Keratinocyte (primary cell): ENCODE measurements around the gene MAD1L1.

Source experiments
- EZH2 ChIP-seq: IDR thresholded peaks from one replicate; pipeline ENCODE4 v1.6.1; 2012; ENCODE audit warnings: inconsistent platforms, mild to moderate bottlenecking, low read length, moderate library complexity
- TF ChIP-seq, protein P1 (sequence below), 3 experiments: IDR thresholded peaks in 1 of 3; conservative IDR thresholded peaks in 1 of 3; optimal IDR thresholded peaks in 1 of 3; 2 replicates in 2 of 3; 3 replicates in 1 of 3; pipeline versions ENCODE3 to v1.5.1; 2011; ENCODE audit warnings: low read length in 3 of 3, mild to moderate bottlenecking in 3 of 3, moderate library complexity in 2 of 3, control low read depth in 1 of 3, inconsistent platforms in 1 of 3; ENCODE audit not compliant: insufficient read depth in 2 of 3; ENCODE audit errors: extremely low read depth in 1 of 3

DNA sequence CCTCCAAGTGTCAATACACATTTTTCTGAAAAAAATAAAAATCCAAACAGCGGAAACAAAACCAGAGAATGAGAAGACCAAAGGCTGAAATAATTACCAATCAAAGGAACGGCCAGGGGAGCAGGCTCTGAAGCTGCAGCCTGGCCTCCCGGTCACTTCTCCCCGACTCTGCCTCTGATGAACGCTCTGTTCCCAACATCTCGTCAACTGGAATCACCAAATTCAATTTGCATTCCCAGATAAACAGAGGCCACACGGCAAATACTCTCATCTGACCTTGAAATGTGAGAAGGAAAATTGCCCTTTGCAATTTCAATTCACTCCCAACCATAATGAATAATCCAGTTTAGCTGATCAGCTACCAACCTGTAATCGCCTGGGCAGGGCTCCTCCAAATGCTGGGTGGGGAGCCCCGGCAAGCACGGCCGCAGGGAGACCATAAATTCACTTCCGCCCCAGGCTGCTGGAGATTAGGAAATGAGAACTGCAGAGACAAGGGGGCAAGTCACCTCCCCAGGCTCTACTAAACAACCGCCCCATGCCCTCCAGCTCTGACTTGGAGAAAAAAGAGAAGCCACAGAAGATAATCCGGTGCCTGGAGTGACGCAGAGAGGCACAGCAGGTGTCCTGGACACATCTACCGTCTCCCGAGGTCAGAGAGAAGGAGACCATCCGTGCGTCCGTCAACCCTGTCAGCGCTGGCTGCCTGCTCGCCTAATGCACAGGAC is 153.2 kb downstream of the MAD1L1 start:
- TF ChIP-seq, protein P1, sequence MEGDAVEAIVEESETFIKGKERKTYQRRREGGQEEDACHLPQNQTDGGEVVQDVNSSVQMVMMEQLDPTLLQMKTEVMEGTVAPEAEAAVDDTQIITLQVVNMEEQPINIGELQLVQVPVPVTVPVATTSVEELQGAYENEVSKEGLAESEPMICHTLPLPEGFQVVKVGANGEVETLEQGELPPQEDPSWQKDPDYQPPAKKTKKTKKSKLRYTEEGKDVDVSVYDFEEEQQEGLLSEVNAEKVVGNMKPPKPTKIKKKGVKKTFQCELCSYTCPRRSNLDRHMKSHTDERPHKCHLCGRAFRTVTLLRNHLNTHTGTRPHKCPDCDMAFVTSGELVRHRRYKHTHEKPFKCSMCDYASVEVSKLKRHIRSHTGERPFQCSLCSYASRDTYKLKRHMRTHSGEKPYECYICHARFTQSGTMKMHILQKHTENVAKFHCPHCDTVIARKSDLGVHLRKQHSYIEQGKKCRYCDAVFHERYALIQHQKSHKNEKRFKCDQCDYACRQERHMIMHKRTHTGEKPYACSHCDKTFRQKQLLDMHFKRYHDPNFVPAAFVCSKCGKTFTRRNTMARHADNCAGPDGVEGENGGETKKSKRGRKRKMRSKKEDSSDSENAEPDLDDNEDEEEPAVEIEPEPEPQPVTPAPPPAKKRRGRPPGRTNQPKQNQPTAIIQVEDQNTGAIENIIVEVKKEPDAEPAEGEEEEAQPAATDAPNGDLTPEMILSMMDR (optimal IDR thresholded peaks at IDR 0.05 in 1 of 3, IDR thresholded peaks at IDR 0.05 in 1 of 3, conservative IDR thresholded peaks at IDR 0.05 in 1 of 3; ENCODE audit: extremely low read depth in 1 of 3, insufficient read depth in 2 of 3, low read length in 3 of 3), result no peak
- TF ChIP-seq EZH2, result no peak
